MM.1S (cell line): ENCODE data around the gene MYH6.

Source experiments
- CTCF ChIP-seq: fragments of 300-600 bp; sonication (generic); IDR thresholded peaks from 2 replicates; pipeline ENCODE4 v1.5.1; 2016; ENCODE audit warnings: antibody characterized with exemption, low read length, mixed read lengths
- EZH2 ChIP-seq: fragments of 300-600 bp; sonication (generic); optimal IDR thresholded peaks from 2 replicates; pipeline ENCODE3; 2017; ENCODE audit warnings: low read depth, mild to moderate bottlenecking, antibody characterized with exemption, low read length, mixed read lengths

- no peak for TF ChIP-seq CTCF
- no peak for TF ChIP-seq EZH2
Measured at GRCh38 chr14:23396126-23396525, 11.9 kb downstream of the MYH6 start.
